PFSK-1 (cell line): ENCODE measurements around the gene ANKS1B.

Source experiments
- FOXP2 ChIP-seq: optimal IDR thresholded peaks from 2 replicates; pipeline ENCODE3; 2011; ENCODE audit warnings: borderline replicate concordance, control low read depth, inconsistent platforms; ENCODE audit not compliant: insufficient read depth; ENCODE audit errors: extremely low read length, extremely low read depth
- POLR2AphosphoS5 ChIP-seq: IDR thresholded peaks from 2 replicates; pipeline ENCODE4 v1.6.1; 2012; ENCODE audit warnings: low read depth, mild to moderate bottlenecking, control low read depth, low read length, moderate library complexity
- REST ChIP-seq, 2 experiments: IDR thresholded peaks; 2 replicates each; pipeline versions ENCODE4 v1.6.1 to v1.8.0; 2011 to 2012; ENCODE audit warnings: low read depth in 2 of 2, low read length in 2 of 2, control low read depth in 1 of 2, inconsistent platforms in 1 of 2, mild to moderate bottlenecking in 1 of 2, moderate library complexity in 1 of 2; ENCODE audit not compliant: insufficient read depth in 1 of 2
- SIN3A ChIP-seq: IDR thresholded peaks from 2 replicates; pipeline ENCODE4 v1.6.1; 2012; ENCODE audit warnings: mild to moderate bottlenecking, low read length, moderate library complexity, borderline replicate concordance; ENCODE audit not compliant: insufficient read depth
- TAF1 ChIP-seq: IDR thresholded peaks from 2 replicates; pipeline ENCODE4 v1.6.1; 2012; ENCODE audit warnings: low read length, control low read depth, borderline replicate concordance; ENCODE audit not compliant: insufficient read depth

The ANKS1B gene

GRCh38 chr12:98970210-98970609, 1014.5 kb downstream of the ANKS1B start:
- TF ChIP-seq REST (IDR thresholded peaks at IDR 0.05; ENCODE audit: insufficient read depth in 1 of 2, low read depth in 2 of 2, low read length in 2 of 2) = no peak
- no peak for TF ChIP-seq SIN3A
- no peak for TF ChIP-seq TAF1
- TF ChIP-seq POLR2AphosphoS5 = no peak
- TF ChIP-seq FOXP2 = no peak

- TF ChIP-seq FOXP2 (no peak), POLR2AphosphoS5 (no peak), SIN3A (no peak), REST (IDR thresholded peaks at IDR 0.05; ENCODE audit: insufficient read depth in 1 of 2, low read depth in 2 of 2, low read length in 2 of 2) (no peak), TAF1 (no peak)
Observed at GRCh38 chr12:98968896-98969295, 1015.8 kb downstream of the ANKS1B start.

- TF ChIP-seq TAF1 (no peak), SIN3A (no peak), FOXP2 (no peak), REST (IDR thresholded peaks at IDR 0.05; ENCODE audit: insufficient read depth in 1 of 2, low read depth in 2 of 2, low read length in 2 of 2) (no peak), POLR2AphosphoS5 (no peak)
Observed at GRCh38 chr12:98955284-98955683, 1029.5 kb downstream of the ANKS1B start.

GRCh38 chr12:98954506-98954905, 1030.2 kb downstream of the ANKS1B start:
- no peak for TF ChIP-seq REST (IDR thresholded peaks at IDR 0.05; ENCODE audit: insufficient read depth in 1 of 2, low read depth in 2 of 2, low read length in 2 of 2)
- TF ChIP-seq TAF1 = no peak
- TF ChIP-seq FOXP2 = no peak
- no peak for TF ChIP-seq SIN3A
- TF ChIP-seq POLR2AphosphoS5 = no peak

- TF ChIP-seq TAF1 (no peak), SIN3A (no peak), FOXP2 (no peak), POLR2AphosphoS5 (no peak), REST (IDR thresholded peaks at IDR 0.05; ENCODE audit: insufficient read depth in 1 of 2, low read depth in 2 of 2, low read length in 2 of 2) (no peak)
Observed at GRCh38 chr12:98951406-98951805, 1033.3 kb downstream of the ANKS1B start.
